Measurements from ENCODE around the gene KLHDC7A.

KLHDC7A gene

DNA sequence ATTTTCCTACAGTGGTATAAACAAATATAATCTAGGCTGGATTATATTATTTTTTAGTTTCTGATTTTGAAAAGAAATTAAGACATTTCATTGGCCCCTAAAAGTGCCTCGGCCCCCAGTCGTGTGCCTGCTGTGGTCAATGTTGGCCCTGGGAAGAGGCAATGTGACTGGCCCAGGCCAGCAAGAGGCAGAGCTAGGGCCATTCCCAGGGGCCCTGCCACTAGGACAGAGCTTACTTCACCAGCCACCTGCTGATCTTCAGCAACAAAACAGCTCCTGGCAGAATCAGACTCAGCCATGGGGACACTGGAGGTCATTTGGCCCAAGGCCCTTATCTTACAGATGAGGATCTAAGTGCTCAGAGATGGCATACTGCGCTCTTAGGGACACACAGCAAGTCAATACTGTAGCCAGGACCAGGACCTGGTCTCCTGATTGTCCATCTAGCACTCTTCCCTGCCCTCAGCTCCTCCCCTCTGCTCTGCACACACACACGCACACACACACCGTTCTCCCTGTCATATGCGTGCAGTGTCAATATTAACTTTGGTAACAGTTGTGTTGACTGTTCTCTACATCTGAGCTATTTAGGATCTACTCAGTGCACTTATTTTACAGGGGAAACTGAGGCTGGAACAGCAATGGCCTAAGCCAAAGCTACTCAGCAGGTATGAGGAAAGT lies 16.6 kb upstream of the KLHDC7A start:
- peak overlapping the region; percentile 44 for H3K27ac ChIP-seq
- TF ChIP-seq, protein P1, sequence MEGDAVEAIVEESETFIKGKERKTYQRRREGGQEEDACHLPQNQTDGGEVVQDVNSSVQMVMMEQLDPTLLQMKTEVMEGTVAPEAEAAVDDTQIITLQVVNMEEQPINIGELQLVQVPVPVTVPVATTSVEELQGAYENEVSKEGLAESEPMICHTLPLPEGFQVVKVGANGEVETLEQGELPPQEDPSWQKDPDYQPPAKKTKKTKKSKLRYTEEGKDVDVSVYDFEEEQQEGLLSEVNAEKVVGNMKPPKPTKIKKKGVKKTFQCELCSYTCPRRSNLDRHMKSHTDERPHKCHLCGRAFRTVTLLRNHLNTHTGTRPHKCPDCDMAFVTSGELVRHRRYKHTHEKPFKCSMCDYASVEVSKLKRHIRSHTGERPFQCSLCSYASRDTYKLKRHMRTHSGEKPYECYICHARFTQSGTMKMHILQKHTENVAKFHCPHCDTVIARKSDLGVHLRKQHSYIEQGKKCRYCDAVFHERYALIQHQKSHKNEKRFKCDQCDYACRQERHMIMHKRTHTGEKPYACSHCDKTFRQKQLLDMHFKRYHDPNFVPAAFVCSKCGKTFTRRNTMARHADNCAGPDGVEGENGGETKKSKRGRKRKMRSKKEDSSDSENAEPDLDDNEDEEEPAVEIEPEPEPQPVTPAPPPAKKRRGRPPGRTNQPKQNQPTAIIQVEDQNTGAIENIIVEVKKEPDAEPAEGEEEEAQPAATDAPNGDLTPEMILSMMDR (IDR thresholded peaks at IDR 0.05) = no peak
- no peak for TF ChIP-seq ZFX (IDR thresholded peaks at IDR 0.05; ENCODE audit: borderline replicate concordance)

DNA sequence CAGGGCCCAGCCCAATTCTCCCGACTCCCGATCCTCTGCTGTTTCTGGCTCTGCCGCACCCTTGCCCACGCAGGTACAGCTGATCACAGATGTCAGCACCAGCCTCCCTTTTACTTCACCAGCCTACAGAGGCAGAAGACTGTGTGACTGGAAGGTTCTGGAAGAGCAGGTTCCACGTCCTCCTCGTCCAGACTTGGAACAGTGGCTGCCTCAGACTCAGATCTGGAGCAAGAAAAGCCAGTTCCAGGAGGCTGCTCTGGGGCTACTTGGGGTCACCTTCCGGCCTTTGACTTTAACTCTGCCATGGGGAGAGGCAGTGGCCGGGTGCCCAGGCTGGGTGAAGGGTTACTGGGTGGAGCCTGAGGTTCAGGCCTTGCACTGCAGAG lies 16.1 kb upstream of the KLHDC7A start:
- TF ChIP-seq, protein P1 (IDR thresholded peaks at IDR 0.05) = no peak
- no peak for TF ChIP-seq ZFX (IDR thresholded peaks at IDR 0.05; ENCODE audit: borderline replicate concordance)
- peak overlapping the region; percentile 44 for H3K27ac ChIP-seq

- TF ChIP-seq, protein P1 (IDR thresholded peaks at IDR 0.05) = no peak
- no peak for TF ChIP-seq ZFX (IDR thresholded peaks at IDR 0.05; ENCODE audit: borderline replicate concordance)
Measured at GRCh38 chr1:18466676-18467075, 14.1 kb upstream of the KLHDC7A start.

GRCh38 chr1:18468570-18468969 lies 12.2 kb upstream of the KLHDC7A start:
- TF ChIP-seq, protein P1 (IDR thresholded peaks at IDR 0.05) = no peak
- H3K27ac ChIP-seq = no peak overlapping the region

More at GRCh38 chr1:18466676-18467075, 14.1 kb upstream of the KLHDC7A start:
- no peak overlapping the region for H3K27ac ChIP-seq

GRCh38 chr1:18469514-18469913 lies 11.2 kb upstream of the KLHDC7A start:
- H3K27ac ChIP-seq = no peak overlapping the region
- no peak for TF ChIP-seq ZFX (IDR thresholded peaks at IDR 0.05; ENCODE audit: borderline replicate concordance)
- TF ChIP-seq, protein P1 (IDR thresholded peaks at IDR 0.05) = no peak

GRCh38 chr1:18470671-18471355 lies 9.9 kb upstream of the KLHDC7A start:
- no peak for TF ChIP-seq ZFX (IDR thresholded peaks at IDR 0.05; ENCODE audit: borderline replicate concordance)
- TF ChIP-seq, protein P1 (IDR thresholded peaks at IDR 0.05) = no peak
- no peak overlapping the region for H3K27ac ChIP-seq

DNA sequence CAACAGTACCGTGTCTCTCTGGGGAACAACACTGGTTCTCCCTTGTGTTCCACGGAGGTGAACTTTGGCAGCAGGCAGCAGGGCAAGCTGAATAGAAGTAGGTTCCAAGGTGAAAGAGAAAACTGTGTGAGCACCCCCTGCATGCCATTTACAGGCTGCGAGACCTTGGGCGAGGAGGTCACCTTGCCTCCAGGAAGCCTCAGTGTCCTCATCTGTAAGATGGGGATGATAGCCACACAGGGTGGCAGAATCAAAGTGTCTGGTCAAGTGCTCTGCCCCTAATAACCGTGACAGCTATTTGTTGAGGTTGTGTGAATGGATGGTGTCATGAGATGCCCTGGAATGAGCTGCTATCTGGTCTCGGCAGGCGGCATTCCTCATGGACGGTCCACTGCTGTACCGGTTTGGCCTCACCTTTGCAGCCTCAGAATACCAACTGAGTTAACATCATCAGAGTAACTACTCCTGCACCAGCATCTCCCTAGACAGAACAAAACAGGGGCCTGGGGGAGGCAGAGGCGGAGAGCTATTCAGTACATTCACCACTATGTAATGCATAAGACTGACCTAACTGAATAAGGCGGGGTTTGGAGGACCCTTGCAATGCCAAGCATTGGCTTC lies 7.4 kb upstream of the KLHDC7A start:
- H3K27ac ChIP-seq = no peak overlapping the region
- TF ChIP-seq, protein P1 (IDR thresholded peaks at IDR 0.05) = no peak
- TF ChIP-seq ZFX (IDR thresholded peaks at IDR 0.05; ENCODE audit: borderline replicate concordance) = no peak

Data from 22Rv1 (cell line).